Measurements from ENCODE around the gene PPP2R2C.

DNA sequence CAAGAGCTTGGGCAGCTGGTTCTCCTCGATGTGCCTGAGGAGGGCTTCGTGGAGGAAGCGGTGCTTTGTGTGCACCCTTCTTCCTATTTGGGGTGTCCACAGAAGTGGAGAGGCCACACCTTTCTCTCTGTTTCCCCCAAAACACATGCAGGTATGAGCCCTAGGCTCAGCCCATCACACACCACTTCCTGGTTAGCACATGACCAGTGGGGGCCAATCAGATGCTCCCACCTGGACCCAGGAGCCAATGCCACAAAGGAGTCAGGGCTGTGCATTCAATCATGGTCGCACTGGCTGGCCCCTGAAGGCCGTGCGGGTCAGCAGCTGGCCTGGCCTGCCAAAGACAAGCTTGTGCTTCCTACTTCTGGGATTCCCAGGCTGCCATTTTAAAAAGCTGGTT is 51.4 kb downstream of the PPP2R2C start:
- TF ChIP-seq POLR2A (IDR thresholded peaks at IDR 0.05) (no peak), CTCF (IDR thresholded peaks at IDR 0.05) (no peak)
